HCT116 (cell line): ENCODE results near the gene CD84. TPM values are rescaled to one million over a fixed set of nuclear protein-coding genes. Genes with fewer than 3 reads are reported as not detected.

Experiments used
- ATAC-seq: fragments of 200-7000 bp; cut with Tn5 transposase; 2 replicates; pipeline ENCODE4 v1.9.1; 2020; ENCODE audit warnings: mild to moderate bottlenecking, moderate library complexity
- BruUV-seq: library from RNA; stranded (reverse); fragments of 400-500 nt; replicated peaks from 2 replicates; lab custom pipeline; 2021; lab: Mats Ljungman, UMichigan
- CTCF ChIA-PET: fragments of 300-600 bp; sonication (Branson Sonifier 250); formaldehyde crosslinking; loops from one replicate; lab custom pipeline; 2021; ENCODE audit warnings: antibody characterized with exemption; lab: Charles Lee
- POLR2A ChIA-PET: fragments of 300-600, 350-600 bp; sonication (Branson Sonifier 250); formaldehyde crosslinking; loops from one replicate; lab custom pipeline; 2021; ENCODE audit warnings: antibody characterized with exemption; lab: Charles Lee
- RAD21 ChIA-PET, 2 experiments: fragments of 300-600 bp; sonication (Branson Sonifier 250); formaldehyde crosslinking; loops; one replicate each; lab custom pipeline; 2023; ENCODE audit warnings: low total read pairs in 2 of 2; ENCODE audit not compliant: uncharacterized antibody in 2 of 2, unreplicated experiment in 2 of 2, low non-redundant PET in 1 of 2; lab: Charles Lee
- DNase-seq: peaks from one replicate; pipeline ENCODE4 v3.0.0-alpha.2; 2010; ENCODE audit warnings: low read depth, low spot score
- H2AFZ ChIP-seq: fragments of 200-600 bp; shearing (Covaris generic), sonication (generic); 2 replicates; pipeline ENCODE4 v1.6.1; 2017; ENCODE audit warnings: low read depth, mixed run types, mixed read lengths, antibody characterized with exemption, low read length; ENCODE audit not compliant: poor library complexity, severe bottlenecking
- H3K27ac ChIP-seq: 2 replicates; pipeline ENCODE4 v1.5.1; 2012; ENCODE audit warnings: low read depth, low read length
- H3K27me3 ChIP-seq: fragments of 200-600 bp; sonication (generic); 2 replicates; pipeline ENCODE4 v1.6.1; 2016; ENCODE audit warnings: mixed run types, low read length, mixed read lengths; ENCODE audit not compliant: insufficient read depth
- H3K36me3 ChIP-seq, 2 experiments: fragments of 200-500 bp in 1 of 2; fragments of 200-600 bp in 1 of 2; sonication (Bioruptor generic) in 1 of 2; sonication (generic) in 1 of 2; 2 replicates each; pipeline versions ENCODE4 v1.5.1 to v1.6.1; 2014 to 2016; ENCODE audit warnings: low read length in 2 of 2, inconsistent platforms in 1 of 2, mixed read lengths in 1 of 2, mixed run types in 1 of 2; ENCODE audit not compliant: insufficient read depth in 2 of 2, control insufficient read depth in 1 of 2
- H3K4me1 ChIP-seq, 2 experiments: fragments of 200-600 bp in 1 of 2; sonication (generic) in 1 of 2; 2 replicates each; pipeline versions ENCODE4 v1.5.1 to v1.6.1; 2012 to 2017; ENCODE audit warnings: low read length in 2 of 2, inconsistent platforms in 1 of 2, mild to moderate bottlenecking in 1 of 2, mixed read lengths in 1 of 2, mixed run types in 1 of 2, moderate library complexity in 1 of 2; ENCODE audit not compliant: insufficient read depth in 2 of 2, control insufficient read depth in 1 of 2
- H3K4me2 ChIP-seq: fragments of 200-600 bp; sonication (generic); 2 replicates; pipeline ENCODE4 v1.6.1; 2017; ENCODE audit warnings: mixed run types, low read length, mixed read lengths
- H3K4me3 ChIP-seq, 2 experiments: fragments of 200-600 bp in 1 of 2; sonication (generic) in 1 of 2; replicated peaks in 1 of 2; 2 replicates each; pipeline ENCODE4 v1.5.1; 2011 to 2016; ENCODE audit warnings: low read length in 2 of 2, control low read depth in 1 of 2, low read depth in 1 of 2, mild to moderate bottlenecking in 1 of 2, mixed read lengths in 1 of 2, mixed run types in 1 of 2
- H3K79me2 ChIP-seq: fragments of 200-600 bp; sonication (generic); 2 replicates; pipeline ENCODE4 v1.6.1; 2017; ENCODE audit warnings: mild to moderate bottlenecking, mixed run types, low read length, moderate library complexity, mixed read lengths; ENCODE audit not compliant: insufficient read depth
- H3K9ac ChIP-seq: fragments of 200-600 bp; sonication (generic); 2 replicates; pipeline ENCODE4 v1.6.1; 2016; ENCODE audit warnings: low read length, mixed read lengths
- H3K9me2 ChIP-seq: fragments of 200-600 bp; sonication (generic), shearing (Covaris generic); 2 replicates; pipeline ENCODE4 v1.6.1; 2017; ENCODE audit warnings: mixed run types, mild to moderate bottlenecking, moderate library complexity; ENCODE audit not compliant: insufficient read depth
- H3K9me3 ChIP-seq, 2 experiments: fragments of 200-500 bp in 1 of 2; fragments of 200-600 bp in 1 of 2; sonication (Bioruptor generic) in 1 of 2; sonication (generic) in 1 of 2; 2 replicates each; pipeline ENCODE4 v1.6.1; 2014 to 2017; ENCODE audit warnings: low read length in 2 of 2, mixed read lengths in 2 of 2, inconsistent platforms in 1 of 2, low read depth in 1 of 2, mild to moderate bottlenecking in 1 of 2, mixed run types in 1 of 2, moderate library complexity in 1 of 2; ENCODE audit not compliant: control insufficient read depth in 1 of 2, insufficient read depth in 1 of 2
- H4K20me1 ChIP-seq: fragments of 200-600 bp; sonication (generic), shearing (Covaris generic); 2 replicates; pipeline ENCODE4 v1.6.1; 2017; ENCODE audit warnings: mixed run types, mild to moderate bottlenecking, moderate library complexity; ENCODE audit not compliant: insufficient read depth
- CBX3 ChIP-seq: IDR thresholded peaks from 2 replicates; pipeline ENCODE4 v1.6.1; 2012; ENCODE audit warnings: low read depth
- EZH2 ChIP-seq: fragments of 200-600 bp; sonication (generic); IDR thresholded peaks from 2 replicates; pipeline ENCODE4 v1.6.1; 2017; ENCODE audit warnings: antibody characterized with exemption, mixed run types
- EZH2phosphoT487 ChIP-seq: fragments of 200-600 bp; IDR thresholded peaks from 2 replicates; pipeline ENCODE4 v1.6.1; 2018; ENCODE audit warnings: antibody characterized with exemption, borderline replicate concordance
- FOSL1 ChIP-seq: IDR thresholded peaks from 2 replicates; pipeline ENCODE4 v1.6.1; 2012; ENCODE audit warnings: low read depth
- JUND ChIP-seq: IDR thresholded peaks from 2 replicates; pipeline ENCODE4 v1.6.1; 2012
- POLR2AphosphoS5 ChIP-seq: IDR thresholded peaks from 2 replicates; pipeline ENCODE4 v1.6.1; 2011; ENCODE audit warnings: mild to moderate bottlenecking, low read depth, low read length, moderate library complexity
- RAD21 ChIP-seq: IDR thresholded peaks from 2 replicates; pipeline ENCODE4 v1.6.1; 2012; ENCODE audit warnings: low read depth, mild to moderate bottlenecking
- SP1 ChIP-seq: IDR thresholded peaks from 2 replicates; pipeline ENCODE4 v1.6.1; 2012; ENCODE audit warnings: low read depth
- TCF7L2 ChIP-seq: IDR thresholded peaks from 2 replicates; pipeline ENCODE4 v1.7.0; 2011; ENCODE audit warnings: borderline replicate concordance, inconsistent platforms; ENCODE audit not compliant: insufficient read depth, insufficient read length; ENCODE audit errors: extremely low read depth
- ZFX ChIP-seq: fragments of 450-650 bp; IDR thresholded peaks from 2 replicates; pipeline ENCODE4 v1.6.1; 2017
- ZNF274 ChIP-seq: fragments of 200-500 bp; sonication (Bioruptor generic); IDR thresholded peaks from 2 replicates; pipeline ENCODE4 v1.6.1; 2014; ENCODE audit warnings: mild to moderate bottlenecking, low read depth, low read length, inconsistent platforms
- intact Hi-C: fragments of 100-400 bp; cut with micrococcal nuclease; formaldehyde crosslinking; loops from 2 replicates; pipeline ENCODE4 v1.10.0; 2022
- total RNA-seq: library from RNA; stranded (reverse); gene quantifications from one replicate; pipeline ENCODE4 v1.2.1, GENCODE V29; 2021; ENCODE audit not compliant: unreplicated experiment
- TF ChIP-seq, protein P1 (sequence below): IDR thresholded peaks from 2 replicates; pipeline ENCODE4 v1.6.1; 2012
- TF ChIP-seq, protein P2 (sequence below): IDR thresholded peaks from 2 replicates; pipeline ENCODE4 v1.6.1; 2011; ENCODE audit warnings: mild to moderate bottlenecking, low read length, moderate library complexity; ENCODE audit not compliant: insufficient replicate concordance; ENCODE audit errors: extremely low read depth

The CD84 gene
- total RNA-seq, 1 experiment from 2014 or later = 0.02 TPM

DNA sequence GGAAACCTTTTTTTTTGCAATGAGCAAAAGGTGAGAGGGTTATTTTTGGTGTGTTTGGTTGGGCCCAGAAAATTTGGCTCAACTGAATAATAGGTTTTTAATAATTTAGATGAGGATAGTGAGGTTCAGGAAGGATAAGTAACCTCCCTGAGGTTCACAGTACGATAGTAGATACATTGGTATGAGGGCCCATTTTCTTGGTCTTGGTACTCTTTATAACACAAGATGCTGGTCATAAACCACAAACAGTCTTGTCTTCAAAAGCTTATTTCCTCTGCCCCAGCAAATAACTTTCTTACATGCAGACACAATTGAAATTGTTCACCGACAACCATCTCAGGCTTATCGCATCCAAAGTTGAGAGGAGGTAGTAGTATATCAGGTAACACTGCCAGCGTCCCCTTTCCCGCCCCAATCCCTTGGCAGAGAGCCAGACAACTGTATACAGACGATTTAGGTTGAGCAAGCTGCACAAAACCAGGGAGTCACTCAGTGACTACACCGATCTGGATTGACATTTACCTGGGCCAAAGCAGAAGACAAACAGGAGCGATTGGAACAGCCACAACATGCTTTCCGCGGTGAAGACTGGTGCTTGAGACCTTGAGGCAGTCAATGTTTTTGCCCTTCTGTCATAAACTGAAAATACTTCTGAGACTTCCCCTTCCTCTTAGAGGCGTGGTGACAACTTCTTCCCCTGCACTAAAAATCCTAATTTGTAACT, 56.5 kb downstream of the CD84 start, which contains the start of gene SLAMF6:
Gene SLAMF6, minus strand, starts transcription at position 634 of the 724 bp plus-strand sequence. Its CDS starts 63 bp downstream, at position 571.
- Histone ChIP-seq H3K27me3 (no peaks in the 10 kb centered on the region), H3K27ac (no peak within 1 kb of the TSS), H3K4me3 (no peak within 1 kb of the TSS), H3K9ac (no peak within 1 kb of the TSS), H3K9me2 (no peaks in the 10 kb centered on the region), H3K4me1 (peaks cover 13 to 20% of the 10 kb centered on the region in 2 experiments; a peak in 3 of 4 replicates), H3K4me2 (no peak within 1 kb of the TSS), H3K79me2 (no peaks in the 10 kb centered on the region), H4K20me1 (no peaks in the 10 kb centered on the region), H3K36me3 (no peaks in the 10 kb centered on the region), H2AFZ (no peak within 1 kb of the TSS), H3K9me3 (no peaks in the 10 kb centered on the region)
- no TSS peak for BruUV-seq
- intact Hi-C loops = no loop called here
- ChIA-PET POLR2A (no interaction called here), RAD21 (no interaction called here), CTCF (no interaction called here)
- ATAC-seq (no peak), DNase-seq (no peak)
- TF ChIP-seq SP1 = no peak
- TF ChIP-seq FOSL1 = no peak
- TF ChIP-seq, protein P1, sequence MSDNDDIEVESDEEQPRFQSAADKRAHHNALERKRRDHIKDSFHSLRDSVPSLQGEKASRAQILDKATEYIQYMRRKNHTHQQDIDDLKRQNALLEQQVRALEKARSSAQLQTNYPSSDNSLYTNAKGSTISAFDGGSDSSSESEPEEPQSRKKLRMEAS = no peak
- TF ChIP-seq ZNF274 = no peak
- TF ChIP-seq EZH2phosphoT487 = no peak
- TF ChIP-seq TCF7L2 = no peak
- TF ChIP-seq CBX3 = no peak
- no peak for TF ChIP-seq POLR2AphosphoS5
- no peak for TF ChIP-seq EZH2
- TF ChIP-seq ZFX = no peak
- no peak for TF ChIP-seq JUND
- no peak for TF ChIP-seq RAD21
- TF ChIP-seq, protein P2, sequence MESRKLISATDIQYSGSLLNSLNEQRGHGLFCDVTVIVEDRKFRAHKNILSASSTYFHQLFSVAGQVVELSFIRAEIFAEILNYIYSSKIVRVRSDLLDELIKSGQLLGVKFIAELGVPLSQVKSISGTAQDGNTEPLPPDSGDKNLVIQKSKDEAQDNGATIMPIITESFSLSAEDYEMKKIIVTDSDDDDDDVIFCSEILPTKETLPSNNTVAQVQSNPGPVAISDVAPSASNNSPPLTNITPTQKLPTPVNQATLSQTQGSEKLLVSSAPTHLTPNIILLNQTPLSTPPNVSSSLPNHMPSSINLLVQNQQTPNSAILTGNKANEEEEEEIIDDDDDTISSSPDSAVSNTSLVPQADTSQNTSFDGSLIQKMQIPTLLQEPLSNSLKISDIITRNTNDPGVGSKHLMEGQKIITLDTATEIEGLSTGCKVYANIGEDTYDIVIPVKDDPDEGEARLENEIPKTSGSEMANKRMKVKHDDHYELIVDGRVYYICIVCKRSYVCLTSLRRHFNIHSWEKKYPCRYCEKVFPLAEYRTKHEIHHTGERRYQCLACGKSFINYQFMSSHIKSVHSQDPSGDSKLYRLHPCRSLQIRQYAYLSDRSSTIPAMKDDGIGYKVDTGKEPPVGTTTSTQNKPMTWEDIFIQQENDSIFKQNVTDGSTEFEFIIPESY = no peak
